Measurements from ENCODE around the gene RREB1.

RREB1 gene

GRCh38 chr6:7125290-7125689 is 17.5 kb downstream of the RREB1 start:
- Mint-ChIP-seq H3K4me1 (peaks cover 51% of the 10 kb centered on the region), H3K9me3 (peaks cover 4% of the 10 kb centered on the region), H3K4me3 (no peak overlapping the region), H3K36me3 (ENCODE audit: low read depth) (peaks cover 65% of the 10 kb centered on the region), H3K27ac (no peak overlapping the region), H3K27me3 (ENCODE audit: low read depth, poor library complexity) (peaks cover 4% of the 10 kb centered on the region)
- no peak for TF ChIP-seq CTCF (IDR thresholded peaks at IDR 0.05)
- no peak for DNase-seq

- Mint-ChIP-seq H3K4me1 (peaks cover 59% of the 10 kb centered on the region), H3K36me3 (ENCODE audit: low read depth) (peaks cover 60% of the 10 kb centered on the region), H3K27ac (peak overlapping the region; percentile 1), H3K4me3 (no peak overlapping the region), H3K27me3 (ENCODE audit: low read depth, poor library complexity) (peaks cover 4% of the 10 kb centered on the region), H3K9me3 (peaks cover 4% of the 10 kb centered on the region)
- DNase-seq: no peak
- TF ChIP-seq CTCF (IDR thresholded peaks at IDR 0.05): no peak
These were observed 19.0 kb downstream of the RREB1 start for GRCh38 chr6:7126754-7127153.

GRCh38 chr6:7127680-7128079 is 19.9 kb downstream of the RREB1 start:
- TF ChIP-seq CTCF (IDR thresholded peaks at IDR 0.05): no peak
- Mint-ChIP-seq H3K4me1 (peaks cover 64% of the 10 kb centered on the region), H3K36me3 (ENCODE audit: low read depth) (peaks cover 51% of the 10 kb centered on the region), H3K9me3 (no peaks in the 10 kb centered on the region), H3K4me3 (no peak overlapping the region), H3K27ac (no peak overlapping the region), H3K27me3 (ENCODE audit: low read depth, poor library complexity) (peaks cover 4% of the 10 kb centered on the region)
- no peak for DNase-seq

GRCh38 chr6:7129360-7129759 is 21.6 kb downstream of the RREB1 start:
- peak overlapping the region; percentile 94 for H3K27ac Mint-ChIP-seq

GRCh38 chr6:7129784-7130569 is 22.2 kb downstream of the RREB1 start:
- Mint-ChIP-seq H3K27me3 (ENCODE audit: low read depth, poor library complexity) (peaks cover 4% of the 10 kb centered on the region), H3K27ac (peak overlapping the region; percentile 91), H3K4me3 (no peak overlapping the region), H3K36me3 (ENCODE audit: low read depth) (peaks cover 32% of the 10 kb centered on the region), H3K9me3 (no peaks in the 10 kb centered on the region), H3K4me1 (peaks cover 63% of the 10 kb centered on the region)
- DNase-seq: no peak
- TF ChIP-seq CTCF (IDR thresholded peaks at IDR 0.05): no peak

More at GRCh38 chr6:7129360-7129759, 21.6 kb downstream of the RREB1 start:
- Mint-ChIP-seq H3K4me3 (no peak overlapping the region), H3K27me3 (ENCODE audit: low read depth, poor library complexity) (peaks cover 4% of the 10 kb centered on the region), H3K36me3 (ENCODE audit: low read depth) (peaks cover 38% of the 10 kb centered on the region), H3K4me1 (peaks cover 70% of the 10 kb centered on the region), H3K9me3 (no peaks in the 10 kb centered on the region)
- no peak for TF ChIP-seq CTCF (IDR thresholded peaks at IDR 0.05)
- DNase-seq: no peak

GRCh38 chr6:7131390-7131789 is 23.6 kb downstream of the RREB1 start:
- Mint-ChIP-seq H3K27me3 (ENCODE audit: low read depth, poor library complexity) (no peaks in the 10 kb centered on the region), H3K9me3 (no peaks in the 10 kb centered on the region)

More at GRCh38 chr6:7131390-7131789, 23.6 kb downstream of the RREB1 start:
- Mint-ChIP-seq H3K4me1 (peaks cover 57% of the 10 kb centered on the region), H3K4me3 (no peak overlapping the region), H3K36me3 (ENCODE audit: low read depth) (peaks cover 23% of the 10 kb centered on the region), H3K27ac (no peak overlapping the region)
- no peak for DNase-seq
- no peak for TF ChIP-seq CTCF (IDR thresholded peaks at IDR 0.05)

Data from nephron progenitor cell (in vitro differentiated cells).